GM18951 (cell line): Measurements from ENCODE around the gene GALNT5.

Experiments used
- POLR2A ChIP-seq: IDR thresholded peaks from 4 replicates; pipeline ENCODE4 v1.6.1; 2011; ENCODE audit warnings: mild to moderate bottlenecking; ENCODE audit not compliant: insufficient read length, insufficient read depth; ENCODE audit errors: extremely low read depth
- in situ Hi-C: fragments of 300-500 bp; cut with MboI; formaldehyde crosslinking; loops from one replicate; pipeline ENCODE4 v1.12.0; 2022; ENCODE audit warnings: low sequenced_read_pairs, mixed read lengths, inconsistent platforms; ENCODE audit not compliant: unreplicated experiment

Gene GALNT5

GRCh38 chr2:157233506-157233905 lies 24.0 kb upstream of the GALNT5 start:
- in situ Hi-C loops = no loop called here
- no peak for TF ChIP-seq POLR2A

GRCh38 chr2:157236404-157236803 lies 21.1 kb upstream of the GALNT5 start:
- no peak for TF ChIP-seq POLR2A
- in situ Hi-C loops = no loop called here

- in situ Hi-C loops = no loop called here
- no peak for TF ChIP-seq POLR2A
Observed at GRCh38 chr2:157238296-157238695, 19.2 kb upstream of the GALNT5 start.

GRCh38 chr2:157244691-157245090 lies 12.8 kb upstream of the GALNT5 start:
- no peak for TF ChIP-seq POLR2A
- in situ Hi-C loops = no loop called here

GRCh38 chr2:157245144-157245840 lies 12.2 kb upstream of the GALNT5 start:
- no peak for TF ChIP-seq POLR2A
- in situ Hi-C loops = no loop called here

- in situ Hi-C loops = no loop called here
- no peak for TF ChIP-seq POLR2A
Observed at GRCh38 chr2:157245846-157246764, 11.4 kb upstream of the GALNT5 start.

- TF ChIP-seq POLR2A = no peak
- in situ Hi-C loops = no loop called here
Observed at GRCh38 chr2:157246765-157247407, 10.6 kb upstream of the GALNT5 start.

- in situ Hi-C loops = no loop called here
Observed at GRCh38 chr2:157250836-157251235, 6.7 kb upstream of the GALNT5 start.

GRCh38 chr2:157251932-157252331 lies 5.6 kb upstream of the GALNT5 start:
- TF ChIP-seq POLR2A = no peak
- in situ Hi-C loops = no loop called here

More at GRCh38 chr2:157250836-157251235, 6.7 kb upstream of the GALNT5 start:
- TF ChIP-seq POLR2A = no peak

- in situ Hi-C loops = no loop called here
- no peak for TF ChIP-seq POLR2A
Observed at GRCh38 chr2:157252529-157252928, 5.0 kb upstream of the GALNT5 start.

GRCh38 chr2:157254041-157254440 lies 3.5 kb upstream of the GALNT5 start:
- no peak for TF ChIP-seq POLR2A
- in situ Hi-C loops = no loop called here

GRCh38 chr2:157255746-157256145 lies 1.8 kb upstream of the GALNT5 start:
- in situ Hi-C loops = no loop called here
- no peak for TF ChIP-seq POLR2A

GRCh38 chr2:157256626-157257025 lies 879 bp upstream of the GALNT5 start:
- no peak for TF ChIP-seq POLR2A
- in situ Hi-C loops = no loop called here
